Measurements from ENCODE around the gene PHC1. TPM values are rescaled to one million over a fixed set of nuclear protein-coding genes. Genes with fewer than 3 reads are reported as not detected.
"Not testable (repeated sequence)": the region's sequence is repeated elsewhere in the genome, so short reads cannot be mapped to it uniquely, and the experiment has no call there.

PHC1 gene
- total RNA-seq, 1 donor from 2014 or later: 8.5 TPM

DNA sequence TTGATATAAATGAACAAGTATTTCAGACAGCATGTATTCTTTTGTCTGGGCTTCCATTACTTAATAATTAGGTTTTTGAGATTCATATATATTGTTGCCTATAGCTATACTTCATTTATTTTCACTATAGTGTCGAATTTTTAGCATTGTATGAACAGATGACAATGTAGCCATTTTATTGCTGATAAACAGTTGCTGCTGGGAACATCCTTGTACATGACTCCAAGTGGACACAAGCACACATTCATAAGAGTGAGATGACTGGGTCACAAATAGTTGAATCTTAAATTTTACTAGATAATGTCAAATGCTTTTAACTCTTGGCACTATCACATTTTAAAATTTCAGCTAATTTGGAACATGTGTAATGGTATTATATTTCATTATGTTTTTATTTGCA lies 19.3 kb upstream of the PHC1 start:
- no peaks in the 10 kb centered on the region for H3K9me3 Mint-ChIP-seq
- H3K4me1 Mint-ChIP-seq (ENCODE audit: low read depth): peaks cover 11% of the 10 kb centered on the region
- H3K4me3 Mint-ChIP-seq (ENCODE audit: low read depth): no peak overlapping the region
- H3K27me3 Mint-ChIP-seq (ENCODE audit: low read depth): peaks cover 29% of the 10 kb centered on the region
- no peak overlapping the region for H3K27ac Mint-ChIP-seq
- intact Hi-C loops (cut with micrococcal nuclease): loop anchor here (1.0 to 2.0 kb wide), 2 partner anchors 54 to 246 kb away; partner anchors contain the start of gene M6PR
- no peaks in the 10 kb centered on the region for H3K36me3 Mint-ChIP-seq (ENCODE audit: low read depth)
- DNase-seq (ENCODE audit: low spot score): no peak

DNA sequence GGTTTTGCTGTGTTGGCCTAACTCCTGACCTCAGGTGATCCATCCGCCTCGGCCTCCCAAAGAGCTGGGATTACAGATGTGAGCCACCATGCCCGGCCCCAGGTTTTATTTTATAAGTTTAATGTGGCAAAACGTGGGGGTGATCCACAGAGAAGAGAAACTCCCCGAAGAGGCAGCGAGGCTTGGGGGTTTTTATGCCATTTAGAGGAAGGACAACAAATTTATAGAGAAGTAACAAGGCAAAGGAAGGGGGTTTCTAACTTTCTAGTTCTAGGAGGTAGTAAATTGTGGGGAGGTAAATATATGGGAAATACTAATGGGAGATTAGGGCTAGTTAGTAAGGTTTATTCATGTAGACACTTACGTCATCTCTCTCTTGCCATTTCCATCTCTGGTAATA lies 17.2 kb upstream of the PHC1 start:
- intact Hi-C loops (cut with micrococcal nuclease): no loop called here
- no peaks in the 10 kb centered on the region for H3K36me3 Mint-ChIP-seq (ENCODE audit: low read depth)
- no peaks in the 10 kb centered on the region for H3K9me3 Mint-ChIP-seq
- no peak overlapping the region for H3K4me3 Mint-ChIP-seq (ENCODE audit: low read depth)
- peaks cover 26% of the 10 kb centered on the region for H3K27me3 Mint-ChIP-seq (ENCODE audit: low read depth)
- no peak for DNase-seq (ENCODE audit: low spot score)
- H3K27ac Mint-ChIP-seq: no peak overlapping the region
- peaks cover 7% of the 10 kb centered on the region for H3K4me1 Mint-ChIP-seq (ENCODE audit: low read depth)

DNA sequence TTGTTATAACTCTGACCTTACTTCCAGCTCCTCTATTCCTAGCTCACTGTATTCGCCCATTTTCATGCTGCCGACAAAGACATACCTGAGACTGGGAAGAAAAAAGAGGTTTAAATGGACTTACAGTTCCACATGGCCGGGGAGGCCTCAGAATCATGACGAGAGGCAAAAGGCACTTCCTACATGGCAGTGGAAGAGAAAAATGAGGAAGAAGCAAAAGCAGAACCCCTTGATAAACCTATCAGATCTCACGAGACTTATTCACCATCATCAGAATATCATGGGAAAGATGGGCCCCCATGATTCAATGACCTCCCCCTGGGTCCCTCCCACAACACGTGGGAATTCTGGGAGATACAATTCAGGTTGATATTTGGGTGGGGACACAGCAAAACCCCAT lies 14.5 kb upstream of the PHC1 start:
- no peaks in the 10 kb centered on the region for H3K9me3 Mint-ChIP-seq
- intact Hi-C loops (cut with micrococcal nuclease): no loop called here
- no peak overlapping the region for H3K4me3 Mint-ChIP-seq (ENCODE audit: low read depth)
- no peak for DNase-seq (ENCODE audit: low spot score)
- H3K27ac Mint-ChIP-seq: no peak overlapping the region
- peaks cover 2% of the 10 kb centered on the region for H3K4me1 Mint-ChIP-seq (ENCODE audit: low read depth)
- peaks cover 28% of the 10 kb centered on the region for H3K27me3 Mint-ChIP-seq (ENCODE audit: low read depth)
- no peaks in the 10 kb centered on the region for H3K36me3 Mint-ChIP-seq (ENCODE audit: low read depth)

DNA sequence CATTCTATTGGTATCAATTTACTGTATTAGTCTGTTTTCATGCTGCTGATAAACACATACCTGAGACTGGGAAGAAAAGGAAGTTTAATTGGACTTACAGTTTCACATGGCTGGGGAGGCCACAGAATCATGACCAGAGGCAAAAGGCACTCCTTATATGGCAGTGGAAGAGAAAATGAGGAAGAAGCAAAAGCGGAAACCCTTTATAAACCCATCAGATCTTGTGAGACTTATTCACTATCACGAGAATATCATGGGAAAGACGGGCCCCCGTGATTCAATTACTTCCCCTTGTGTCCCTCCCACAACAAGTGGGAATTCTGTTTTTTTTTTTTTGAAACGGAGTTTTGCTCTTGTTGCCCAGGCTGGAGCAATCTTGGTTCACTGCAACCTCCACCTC lies 11.6 kb upstream of the PHC1 start:
- H3K4me3 Mint-ChIP-seq (ENCODE audit: low read depth); DNase-seq (ENCODE audit: low spot score); H3K9me3 Mint-ChIP-seq; H3K27ac Mint-ChIP-seq; H3K4me1 Mint-ChIP-seq (ENCODE audit: low read depth); intact Hi-C loops (cut with micrococcal nuclease); H3K36me3 Mint-ChIP-seq (ENCODE audit: low read depth): not testable (repeated sequence)
- peaks cover 18% of the 10 kb centered on the region for H3K27me3 Mint-ChIP-seq (ENCODE audit: low read depth)

DNA sequence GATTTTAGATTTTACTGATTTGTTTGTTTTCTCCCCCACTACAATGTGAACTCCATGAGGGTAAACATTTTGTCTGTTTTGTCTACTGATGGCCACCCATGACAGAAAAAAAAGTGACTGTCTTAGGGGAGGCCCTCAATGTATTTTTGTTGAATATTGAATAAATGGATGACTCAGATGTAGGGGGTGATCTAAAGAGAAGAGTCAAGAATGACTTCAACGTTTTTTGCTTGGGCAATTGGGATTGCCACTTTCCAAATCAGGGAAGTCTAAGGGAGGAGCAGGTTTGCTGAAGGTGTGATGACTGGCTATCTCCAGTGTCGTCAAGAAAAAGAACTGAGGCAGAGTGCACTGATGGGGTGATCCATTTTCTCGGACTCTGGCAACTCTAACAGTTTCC lies 10.7 kb upstream of the PHC1 start:
- peaks cover 18% of the 10 kb centered on the region for H3K27me3 Mint-ChIP-seq (ENCODE audit: low read depth)
- H3K4me1 Mint-ChIP-seq (ENCODE audit: low read depth): no peaks in the 10 kb centered on the region

DNA sequence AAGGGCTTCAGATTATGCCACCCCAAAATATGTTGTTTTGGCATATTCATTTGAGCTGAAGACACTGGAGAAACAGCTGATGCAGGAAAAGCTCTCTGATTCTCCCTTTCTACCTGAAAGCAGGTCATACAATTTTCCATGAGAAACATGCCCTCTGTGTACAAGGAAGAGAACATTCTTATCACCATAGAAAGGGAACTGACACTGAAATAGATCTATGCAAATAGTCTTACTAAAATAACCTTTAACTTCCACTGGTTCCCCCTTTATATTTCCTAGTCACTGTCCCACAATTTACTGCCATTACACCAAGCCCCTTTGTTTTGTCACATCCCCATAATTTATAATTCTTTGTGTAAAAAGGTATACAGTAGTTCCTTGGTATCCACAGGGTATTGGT lies 9.6 kb upstream of the PHC1 start:
- H3K27ac Mint-ChIP-seq: no peak overlapping the region
- H3K4me1 Mint-ChIP-seq (ENCODE audit: low read depth): no peaks in the 10 kb centered on the region
- intact Hi-C loops (cut with micrococcal nuclease): no loop called here
- no peak overlapping the region for H3K4me3 Mint-ChIP-seq (ENCODE audit: low read depth)
- H3K9me3 Mint-ChIP-seq: no peaks in the 10 kb centered on the region
- DNase-seq (ENCODE audit: low spot score): no peak
- H3K36me3 Mint-ChIP-seq (ENCODE audit: low read depth): no peaks in the 10 kb centered on the region
- H3K27me3 Mint-ChIP-seq (ENCODE audit: low read depth): peaks cover 15% of the 10 kb centered on the region

More for the DNA sequence above, 10.7 kb upstream of the PHC1 start:
- no peak for DNase-seq (ENCODE audit: low spot score)
- no peak overlapping the region for H3K4me3 Mint-ChIP-seq (ENCODE audit: low read depth)
- no peaks in the 10 kb centered on the region for H3K9me3 Mint-ChIP-seq
- intact Hi-C loops (cut with micrococcal nuclease): no loop called here
- H3K36me3 Mint-ChIP-seq (ENCODE audit: low read depth): no peaks in the 10 kb centered on the region
- no peak overlapping the region for H3K27ac Mint-ChIP-seq

DNA sequence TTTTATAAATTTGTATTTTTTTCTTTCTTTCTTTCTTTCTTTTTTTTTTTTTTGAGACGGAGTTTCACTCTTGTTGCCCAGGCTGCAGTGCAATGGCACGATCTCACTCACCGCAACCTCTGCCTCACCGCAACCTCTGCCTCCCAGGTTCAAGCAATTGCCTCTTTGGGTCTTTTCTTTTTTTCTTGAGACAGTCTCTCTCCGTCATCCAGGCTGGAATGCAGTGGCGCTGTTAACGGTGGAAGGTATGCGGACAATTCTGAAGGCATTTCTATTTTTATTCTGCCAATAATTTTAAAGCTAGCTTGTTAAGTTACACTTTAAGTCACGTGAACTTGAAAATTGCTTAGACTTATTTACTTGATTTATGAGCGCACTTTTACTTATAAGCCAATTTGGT lies 8.8 kb upstream of the PHC1 start:
- Mint-ChIP-seq H3K27me3 (ENCODE audit: low read depth) (peaks cover 11% of the 10 kb centered on the region), H3K4me1 (ENCODE audit: low read depth) (no peaks in the 10 kb centered on the region), H3K36me3 (ENCODE audit: low read depth) (no peaks in the 10 kb centered on the region), H3K9me3 (no peaks in the 10 kb centered on the region), H3K4me3 (ENCODE audit: low read depth) (no peak overlapping the region), H3K27ac (no peak overlapping the region)
- DNase-seq (ENCODE audit: low spot score): no peak
- intact Hi-C loops (cut with micrococcal nuclease): no loop called here

DNA sequence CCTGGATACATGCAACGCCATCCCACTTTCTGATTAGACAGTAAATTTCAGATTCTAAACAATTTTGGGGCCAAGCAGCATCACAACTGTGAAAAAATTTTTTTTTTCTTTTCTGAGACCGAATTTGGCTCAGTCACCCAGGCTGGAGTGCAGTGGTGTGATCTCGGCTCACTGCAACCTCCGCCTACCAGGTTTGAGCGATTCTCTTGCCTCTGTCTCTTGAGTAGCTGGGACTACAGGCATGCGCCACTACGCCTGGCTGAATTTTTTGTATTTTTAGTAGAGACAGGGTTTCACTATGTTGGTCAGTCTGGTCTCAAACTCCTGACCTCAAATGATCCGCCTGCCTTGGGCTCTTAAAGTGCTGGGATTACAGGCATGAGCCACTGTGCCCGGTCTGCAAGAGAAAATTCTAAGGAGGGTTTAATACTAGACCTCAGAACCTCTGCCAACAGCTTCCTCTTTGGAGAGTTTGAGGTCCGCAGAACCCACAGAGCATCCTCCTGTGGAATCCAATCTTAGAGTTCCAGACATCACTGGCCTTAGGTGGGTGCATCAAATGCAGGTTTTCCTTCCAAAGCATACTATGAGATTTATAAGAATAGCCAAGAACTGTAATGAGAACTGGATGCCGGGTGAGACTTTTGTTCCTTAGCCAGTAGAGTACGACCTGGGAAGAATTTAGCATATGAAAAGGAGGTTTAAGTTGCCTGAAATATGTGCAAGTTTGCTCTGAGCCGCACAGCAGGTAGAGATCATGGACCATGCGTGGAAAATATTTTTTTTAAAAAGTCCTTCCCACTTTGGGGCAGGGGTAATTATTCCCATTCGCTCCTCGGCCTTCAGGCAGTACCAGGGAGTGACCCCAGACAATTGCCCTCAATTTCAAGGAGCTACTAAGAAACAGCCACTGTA lies 7.8 kb upstream of the PHC1 start:
- Mint-ChIP-seq H3K9me3 (no peaks in the 10 kb centered on the region), H3K4me3 (ENCODE audit: low read depth) (no peak overlapping the region), H3K36me3 (ENCODE audit: low read depth) (no peaks in the 10 kb centered on the region), H3K27me3 (ENCODE audit: low read depth) (peaks cover 16% of the 10 kb centered on the region), H3K27ac (no peak overlapping the region), H3K4me1 (ENCODE audit: low read depth) (no peaks in the 10 kb centered on the region)
- no peak for DNase-seq (ENCODE audit: low spot score)
- intact Hi-C loops (cut with micrococcal nuclease): no loop called here

DNA sequence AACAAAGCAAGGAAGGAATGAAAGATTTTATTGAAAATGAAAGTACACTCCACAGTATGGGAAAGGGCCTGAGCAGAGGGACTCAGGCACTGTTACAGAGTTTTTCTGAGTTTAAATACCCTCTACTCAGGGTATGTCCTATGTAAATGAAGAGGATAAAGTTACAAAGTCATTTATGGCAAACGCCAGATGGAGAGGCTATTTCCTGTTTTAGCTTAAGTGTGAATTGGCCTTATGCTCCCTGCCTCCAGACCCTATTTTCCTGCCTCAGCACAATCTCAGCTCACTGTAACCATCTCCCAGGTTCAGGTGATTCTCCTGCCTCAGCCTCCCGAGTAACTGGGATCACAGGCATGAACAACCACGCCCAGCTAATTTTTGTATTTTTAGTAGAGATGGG lies 6.8 kb upstream of the PHC1 start:
- H3K4me3 Mint-ChIP-seq (ENCODE audit: low read depth): no peak overlapping the region
- DNase-seq (ENCODE audit: low spot score): no peak
- no peak overlapping the region for H3K27ac Mint-ChIP-seq
- peaks cover 23% of the 10 kb centered on the region for H3K27me3 Mint-ChIP-seq (ENCODE audit: low read depth)
- H3K36me3 Mint-ChIP-seq (ENCODE audit: low read depth): no peaks in the 10 kb centered on the region
- H3K4me1 Mint-ChIP-seq (ENCODE audit: low read depth): peaks cover 1% of the 10 kb centered on the region
- intact Hi-C loops (cut with micrococcal nuclease): no loop called here
- no peaks in the 10 kb centered on the region for H3K9me3 Mint-ChIP-seq

DNA sequence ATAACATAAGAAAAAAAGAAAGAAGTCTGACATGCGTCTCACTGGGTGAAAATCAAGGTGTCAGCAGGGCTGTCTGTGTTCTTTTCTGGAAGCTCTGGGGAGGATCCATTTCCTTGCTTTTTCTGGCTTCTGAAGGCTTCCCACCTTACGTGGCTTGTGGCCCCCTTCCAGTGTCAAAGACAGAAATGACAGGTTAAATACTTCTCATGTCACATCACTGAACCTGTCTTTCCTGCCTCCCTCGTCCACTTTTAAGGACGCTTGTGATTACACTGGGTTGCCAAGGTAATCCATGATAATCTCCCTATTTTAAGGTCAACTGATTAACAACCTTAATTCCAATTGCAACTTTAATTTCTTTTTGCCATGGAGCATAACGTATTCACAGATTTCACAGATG lies 4.6 kb upstream of the PHC1 start:
- no peak overlapping the region for H3K27ac Mint-ChIP-seq
- H3K27me3 Mint-ChIP-seq (ENCODE audit: low read depth): peaks cover 27% of the 10 kb centered on the region
- no peak for DNase-seq (ENCODE audit: low spot score)
- no peaks in the 10 kb centered on the region for H3K36me3 Mint-ChIP-seq (ENCODE audit: low read depth)
- peaks cover 13% of the 10 kb centered on the region for H3K4me1 Mint-ChIP-seq (ENCODE audit: low read depth)
- intact Hi-C loops (cut with micrococcal nuclease): no loop called here
- H3K9me3 Mint-ChIP-seq: no peaks in the 10 kb centered on the region
- H3K4me3 Mint-ChIP-seq (ENCODE audit: low read depth): no peak overlapping the region

DNA sequence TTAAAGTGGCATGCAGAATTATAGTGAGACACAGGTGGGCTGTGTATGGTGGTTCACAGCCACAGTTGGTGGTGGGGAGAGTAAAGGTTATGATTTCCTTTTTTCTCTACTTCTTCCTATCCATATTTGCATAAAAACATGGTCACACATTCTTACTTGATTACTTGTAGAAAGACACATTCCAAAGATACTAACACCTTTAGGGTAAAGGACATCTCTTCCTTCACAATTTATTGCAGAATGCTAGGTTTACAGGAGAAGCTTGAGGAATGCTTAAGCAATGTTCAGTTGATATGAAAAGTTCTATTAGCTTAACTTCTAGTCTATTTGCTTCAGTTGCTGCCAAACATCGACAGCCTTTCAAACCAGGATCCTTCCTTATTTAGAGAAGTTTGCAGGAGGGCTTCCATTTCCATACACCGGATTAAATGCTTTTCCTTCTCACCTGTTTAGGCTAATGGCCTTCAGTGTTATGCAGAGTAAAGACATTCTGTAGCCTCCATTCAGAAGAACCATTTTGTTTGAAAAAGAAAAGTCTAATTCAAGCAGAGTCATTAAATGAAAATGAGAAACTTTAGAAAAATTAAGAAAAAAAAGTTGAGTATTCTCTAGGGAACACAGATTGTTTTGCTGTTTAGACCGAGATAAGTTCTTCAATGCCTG lies 2.6 kb upstream of the PHC1 start:
- intact Hi-C loops (cut with micrococcal nuclease): no loop called here
- no peak overlapping the region for H3K4me3 Mint-ChIP-seq (ENCODE audit: low read depth)

DNA sequence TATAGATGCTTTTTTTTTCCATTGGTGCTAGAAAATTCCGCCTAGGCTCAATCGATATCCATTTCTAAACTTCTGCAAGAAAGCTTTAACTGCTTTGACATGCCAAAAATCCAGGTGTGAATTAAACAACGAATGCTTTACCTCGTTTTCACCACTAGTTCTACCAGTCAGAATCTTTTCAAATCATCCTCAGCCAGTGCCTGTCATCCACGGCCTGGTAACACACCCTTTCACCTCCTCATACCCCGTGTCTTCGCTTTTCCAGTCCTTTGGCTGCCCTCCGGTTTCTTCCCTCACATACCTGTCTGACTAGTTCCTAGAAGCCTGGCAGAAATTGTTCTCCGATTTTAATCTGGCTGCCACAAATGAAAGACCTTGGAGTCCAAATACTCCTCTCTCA lies 1.4 kb upstream of the PHC1 start:
- intact Hi-C loops (cut with micrococcal nuclease): no loop called here
- Mint-ChIP-seq H3K27ac (no peak overlapping the region), H3K4me3 (ENCODE audit: low read depth) (peak overlapping the region; percentile 24), H3K36me3 (ENCODE audit: low read depth) (no peaks in the 10 kb centered on the region), H3K27me3 (ENCODE audit: low read depth) (peaks cover 27% of the 10 kb centered on the region), H3K4me1 (ENCODE audit: low read depth) (peaks cover 13% of the 10 kb centered on the region), H3K9me3 (no peaks in the 10 kb centered on the region)
- no peak for DNase-seq (ENCODE audit: low spot score)

More for the DNA sequence above, 2.6 kb upstream of the PHC1 start:
- no peak overlapping the region for H3K27ac Mint-ChIP-seq
- no peaks in the 10 kb centered on the region for H3K9me3 Mint-ChIP-seq
- H3K36me3 Mint-ChIP-seq (ENCODE audit: low read depth): no peaks in the 10 kb centered on the region
- peaks cover 13% of the 10 kb centered on the region for H3K4me1 Mint-ChIP-seq (ENCODE audit: low read depth)
- no peak for DNase-seq (ENCODE audit: low spot score)
- H3K27me3 Mint-ChIP-seq (ENCODE audit: low read depth): peaks cover 27% of the 10 kb centered on the region

DNA sequence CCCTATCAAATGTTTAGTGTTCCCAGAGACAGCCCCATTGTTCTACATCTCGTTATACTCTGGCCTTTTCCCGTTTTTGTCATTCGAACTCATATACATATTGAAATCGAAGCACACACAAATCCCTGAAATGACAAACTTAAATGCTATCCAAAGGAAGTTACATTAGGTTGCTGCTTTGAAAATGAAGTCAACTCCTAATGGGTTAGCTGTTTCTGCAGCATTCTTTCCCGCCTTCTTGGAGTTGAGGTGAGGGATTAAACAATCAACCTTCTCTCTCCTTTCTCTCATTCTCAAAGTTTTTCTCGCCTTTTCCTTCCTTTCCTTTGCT lies 642 bp upstream of the PHC1 start:
- Mint-ChIP-seq H3K27me3 (ENCODE audit: low read depth) (peaks cover 27% of the 10 kb centered on the region), H3K36me3 (ENCODE audit: low read depth) (no peaks in the 10 kb centered on the region), H3K9me3 (no peaks in the 10 kb centered on the region), H3K4me1 (ENCODE audit: low read depth) (peaks cover 13% of the 10 kb centered on the region), H3K27ac (peak overlapping the region; percentile 54), H3K4me3 (ENCODE audit: low read depth) (peak overlapping the region; percentile 83)
- intact Hi-C loops (cut with micrococcal nuclease): no loop called here
- DNase-seq (ENCODE audit: low spot score): no peak

Data from activated T-helper 2 cell treated with anti-CD3 and anti-CD28 coated beads, Interferon-gamma antibody, Interleukin-2, Interleukin-4, amounts not matched to agents 10 μg/mL and 5 μg/mL and 100 μg/mL, durations not matched to agents 14 hours and 24 hours and 36 hours (primary cell).